ENCODE data around the gene IL34.

- TF ChIP-seq EP300 (IDR thresholded peaks at IDR 0.05) (no peak), CTCF (IDR thresholded peaks at IDR 0.05) (no peak)
Observed at GRCh38 chr16:70682239-70683145, 36.1 kb downstream of the IL34 start.
